ENCODE data around the gene C6orf47.

The C6orf47 gene

GRCh38 chr6:31687321-31687720 lies 26.7 kb upstream of the C6orf47 start:
- DNase-seq = no peak

- DNase-seq = no peak
Observed at GRCh38 chr6:31686483-31686882, 25.9 kb upstream of the C6orf47 start.

- no peak for DNase-seq
Observed at GRCh38 chr6:31683591-31683990, 23.0 kb upstream of the C6orf47 start.

- peak; percentile 34 for DNase-seq
Observed at GRCh38 chr6:31681135-31681671, 20.6 kb upstream of the C6orf47 start.

- peak; percentile 76 to 80 for DNase-seq
Observed at GRCh38 chr6:31680226-31681134, 19.9 kb upstream of the C6orf47 start, which contains the start of gene LY6G5C. LY6G5C (minus strand) TSS chr6:31681067; CDS start chr6:31680373, 694 bp downstream.

- no peak for DNase-seq
Observed at GRCh38 chr6:31677955-31678354, 17.4 kb upstream of the C6orf47 start.

- no peak for DNase-seq
Observed at GRCh38 chr6:31676904-31677303, 16.3 kb upstream of the C6orf47 start.

- no peak for DNase-seq
Observed at GRCh38 chr6:31676322-31676903, 15.8 kb upstream of the C6orf47 start.

GRCh38 chr6:31669676-31670075 lies 9.1 kb upstream of the C6orf47 start, which contains the start of gene LY6G5B:
LY6G5B (plus strand) TSS chr6:31669976; CDS start chr6:31670951, 975 bp downstream.
- no peak for DNase-seq

GRCh38 chr6:31666337-31666965 lies 5.9 kb upstream of the C6orf47 start:
- no peak for DNase-seq

GRCh38 chr6:31665501-31666336 lies 5.1 kb upstream of the C6orf47 start, which contains the start of gene CSNK2B:
CSNK2B (plus strand) TSS chr6:31666080; CDS start chr6:31666832, 752 bp downstream.
- DNase-seq = peak; percentile 98

- DNase-seq = peak; percentile 93
Observed at GRCh38 chr6:31664790-31665500, 4.4 kb upstream of the C6orf47 start, which contains the start of gene GPANK1. GPANK1 (minus strand) TSS chr6:31664997; CDS start chr6:31664478, 519 bp downstream.

- peak in 1 of 2 donors; percentile 11 for DNase-seq
Observed at GRCh38 chr6:31663961-31664789, 3.6 kb upstream of the C6orf47 start.

GRCh38 chr6:31663126-31663960 lies 2.8 kb upstream of the C6orf47 start:
- no peak for DNase-seq

- DNase-seq = no peak
Observed at GRCh38 chr6:31662124-31662723, 1.6 kb upstream of the C6orf47 start.

- DNase-seq = no peak
Observed at GRCh38 chr6:31661262-31662123, 915 bp upstream of the C6orf47 start.

- peak; percentile 31 to 39 for DNase-seq
Observed at GRCh38 chr6:31659649-31660380, 763 bp downstream of the C6orf47 start.
